Astrocyte of the hippocampus (primary cell): Measurements from ENCODE around the gene ZFPL1.
A peak's percentile ranks its signal among the peaks of the same experiment; 100 is the strongest.

Source experiments
- DNase-seq: peaks from one replicate; pipeline ENCODE4 v3.0.0; 2011; ENCODE audit warnings: low read depth, low spot score

ZFPL1 gene

DNA sequence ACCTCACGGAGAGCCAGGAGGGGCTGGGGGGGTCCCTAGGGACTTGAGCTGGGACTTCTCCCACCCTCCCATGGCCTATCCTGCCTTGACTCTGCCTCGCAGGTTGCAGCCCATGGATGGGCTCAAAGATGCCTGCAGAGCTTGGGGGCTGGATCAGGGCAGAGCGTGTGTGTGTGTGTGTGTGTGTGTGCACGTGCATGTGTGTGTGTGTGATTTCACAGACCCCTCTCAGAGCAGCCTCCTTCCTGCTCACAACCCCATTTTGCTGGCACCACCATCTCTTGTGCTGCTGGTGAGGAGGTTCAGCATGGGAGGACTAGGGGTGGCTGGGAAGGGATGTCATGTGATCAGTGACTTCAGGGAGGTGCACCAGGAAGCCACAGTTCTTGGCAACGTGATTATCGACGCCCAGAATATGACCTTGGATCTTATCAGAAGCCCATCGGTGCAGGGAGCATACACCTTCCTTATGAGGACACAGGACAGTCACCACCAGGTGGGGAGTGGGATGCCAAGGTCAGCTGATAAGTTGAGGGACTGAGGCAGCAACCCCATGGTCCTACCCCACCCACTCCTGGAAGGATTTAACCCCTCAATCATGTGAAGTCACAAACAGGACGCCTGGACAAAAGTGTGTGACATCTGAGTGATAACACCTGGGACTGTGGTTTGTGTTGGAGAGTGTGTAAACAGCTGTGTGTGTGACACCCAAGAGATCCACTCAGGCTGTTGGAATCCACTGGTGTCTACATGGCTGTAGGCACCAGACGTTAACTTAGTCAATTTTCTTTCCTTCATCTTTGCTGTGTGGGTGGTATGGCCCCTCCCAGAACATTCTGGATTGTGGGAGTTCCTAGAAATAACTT lies 23.8 kb upstream of the ZFPL1 start:
- DNase-seq = no peak

DNA sequence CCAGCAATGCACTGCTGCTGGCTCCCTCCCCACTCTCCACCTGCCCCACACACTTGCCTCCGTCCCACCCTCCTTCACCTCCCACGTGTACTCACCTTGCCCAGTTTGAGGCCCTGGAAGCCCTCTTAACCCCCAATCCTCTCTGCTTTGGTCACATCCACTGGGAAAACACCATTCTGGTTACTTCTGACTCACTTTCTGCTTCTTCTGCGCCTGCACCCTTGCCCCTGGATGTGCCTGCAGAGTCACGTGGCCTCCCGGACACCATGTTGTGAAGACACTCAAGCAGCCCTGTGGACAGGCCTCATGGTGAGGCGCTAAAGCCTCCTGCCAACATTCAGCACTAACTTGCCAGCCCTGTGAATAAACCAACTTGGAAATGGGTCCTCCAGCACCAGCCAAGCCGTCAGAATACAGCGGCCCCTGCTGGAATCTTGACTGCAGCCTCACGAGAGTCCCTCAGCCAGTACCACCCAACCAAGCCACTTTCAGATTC lies 23.1 kb upstream of the ZFPL1 start:
- DNase-seq = peak; percentile 9

DNA sequence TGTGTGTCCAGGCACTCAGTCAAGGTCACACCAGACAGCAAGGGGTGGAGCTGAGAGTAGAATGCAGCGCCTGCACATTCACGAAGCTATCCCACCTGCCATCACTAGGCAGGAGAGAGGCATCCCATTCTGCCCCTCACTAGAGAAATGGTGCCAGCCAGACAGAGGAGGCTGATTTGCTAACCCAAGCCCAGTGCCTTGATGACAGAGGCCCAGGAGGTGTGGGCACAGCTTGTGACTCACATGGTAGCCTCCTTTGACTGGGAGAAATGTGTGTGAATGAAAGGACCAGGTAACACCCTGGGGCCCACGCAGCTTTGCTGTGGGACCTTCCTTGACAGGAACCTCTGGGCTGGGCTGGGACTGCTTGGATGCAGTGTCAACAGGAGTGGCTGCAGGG lies 20.5 kb upstream of the ZFPL1 start:
- no peak for DNase-seq

DNA sequence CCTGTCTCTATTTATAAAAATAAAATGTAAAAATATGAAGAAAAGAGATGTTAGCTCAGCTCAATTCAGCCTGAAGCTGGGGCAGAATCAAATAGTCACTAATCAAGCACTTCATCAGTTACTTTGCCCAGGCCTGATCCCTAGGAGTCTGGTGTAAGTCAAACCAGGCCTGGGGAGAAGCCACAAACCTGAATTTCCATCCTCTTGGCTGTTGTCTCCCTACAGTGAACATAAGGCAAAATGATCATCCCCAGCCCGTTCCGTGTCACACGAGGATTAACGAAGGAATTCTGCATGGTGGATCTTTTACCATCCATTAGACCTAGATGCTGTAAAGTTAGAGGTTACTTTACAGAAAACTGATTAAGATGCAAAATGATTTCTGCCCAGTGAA lies 19.2 kb upstream of the ZFPL1 start:
- DNase-seq = no peak

DNA sequence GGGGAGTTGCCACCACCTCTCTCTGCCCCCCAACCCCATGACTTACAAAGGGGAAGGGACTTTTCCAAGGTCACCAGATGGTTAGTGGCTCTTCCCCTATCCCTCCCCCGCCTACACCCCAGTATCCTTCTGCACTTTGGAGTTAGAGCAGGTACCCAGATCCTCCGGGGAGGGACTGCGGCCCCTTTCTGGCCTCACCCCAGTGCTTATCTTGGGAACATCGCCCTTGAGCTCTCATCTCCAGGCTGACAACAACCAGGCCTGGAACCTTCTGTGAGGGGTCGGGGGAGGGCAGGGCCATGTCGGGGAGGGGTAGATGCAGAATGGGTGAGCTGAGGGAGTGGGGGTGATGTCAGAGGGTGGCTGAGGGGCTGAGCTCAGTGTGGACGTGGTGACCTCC lies 18.2 kb upstream of the ZFPL1 start:
- DNase-seq = no peak

DNA sequence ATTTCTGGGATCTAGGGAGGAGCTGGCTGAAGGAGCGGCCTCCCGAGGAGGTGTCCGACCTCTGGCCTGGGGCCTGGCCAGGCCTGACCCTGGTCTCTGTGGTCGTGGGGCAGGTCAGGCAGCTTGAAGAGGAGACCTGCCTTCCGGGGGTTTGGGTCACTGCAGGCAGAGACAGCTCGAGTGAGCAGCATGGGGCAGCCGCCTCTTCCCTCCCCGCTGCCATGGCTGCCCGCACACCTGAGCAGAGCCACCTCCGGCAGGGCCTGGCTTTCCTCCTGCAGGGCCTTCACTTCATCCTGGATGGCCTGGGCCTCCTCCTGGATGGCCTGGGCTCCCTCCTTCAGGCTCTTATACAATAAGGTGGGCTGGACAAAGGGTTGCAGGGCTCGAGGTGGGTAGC lies 17.7 kb upstream of the ZFPL1 start:
- no peak for DNase-seq

DNA sequence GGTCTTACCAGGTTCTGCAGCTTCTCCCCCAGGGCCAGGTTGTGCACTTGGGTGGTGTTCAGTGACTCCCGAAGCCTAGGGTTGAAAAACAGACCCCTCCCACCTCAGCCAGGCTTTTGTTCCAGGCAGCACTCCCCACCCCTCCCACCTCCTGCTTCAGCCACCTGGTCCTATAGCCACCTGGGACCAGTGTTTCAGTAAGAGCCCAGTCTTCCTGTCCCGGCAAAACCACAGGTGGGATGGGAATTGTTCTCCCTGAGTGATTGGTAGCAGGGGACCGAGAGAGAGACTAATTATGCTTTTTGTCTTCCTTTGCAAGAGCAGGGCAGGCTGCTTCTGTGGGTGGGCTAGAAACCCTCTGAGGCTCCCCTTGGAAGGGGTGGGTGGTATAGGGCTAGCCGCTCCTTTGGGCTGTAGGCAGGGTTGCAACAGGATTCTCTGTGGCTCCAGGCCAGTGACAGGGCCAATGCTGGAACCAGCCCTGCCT lies 17.2 kb upstream of the ZFPL1 start:
- DNase-seq = no peak

DNA sequence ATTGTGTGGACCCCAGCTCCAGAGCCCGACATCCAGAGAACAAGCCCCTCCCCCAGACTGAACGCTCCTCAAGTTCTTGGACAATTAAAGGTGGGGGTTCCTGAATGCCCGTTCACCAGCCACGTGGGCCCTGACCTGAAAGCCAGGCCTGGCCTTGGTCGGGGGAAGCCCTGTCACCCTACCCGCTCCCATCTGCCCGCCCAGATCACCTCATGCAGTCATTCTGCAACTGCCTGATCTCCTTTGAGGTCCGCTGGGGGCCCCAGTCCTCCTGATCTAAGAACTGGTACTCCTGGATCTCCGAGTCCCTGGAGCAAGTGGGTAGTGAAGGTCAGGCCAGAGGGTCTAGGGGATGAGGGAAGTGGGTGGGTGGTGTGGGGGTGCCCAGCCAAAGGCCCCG lies 16.6 kb upstream of the ZFPL1 start:
- no peak for DNase-seq

DNA sequence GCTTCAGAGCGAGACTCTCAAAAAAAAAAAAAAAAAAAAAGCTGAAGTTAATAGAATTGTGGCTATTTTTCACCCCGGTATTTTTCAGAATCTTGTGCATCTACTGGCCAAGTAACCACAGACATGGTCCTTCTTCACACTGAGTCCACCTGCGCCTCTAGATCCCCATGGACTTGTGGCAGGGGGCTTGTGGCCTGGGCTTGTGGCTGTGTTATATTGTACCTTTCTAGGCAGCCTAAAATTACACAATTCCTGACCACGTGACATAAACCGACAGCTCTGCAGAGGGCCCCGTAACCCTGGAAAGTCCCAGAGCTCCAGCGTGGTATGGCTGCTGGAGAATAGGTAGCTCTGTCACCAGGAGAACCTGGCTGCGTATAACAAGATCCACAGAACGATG lies 14.8 kb upstream of the ZFPL1 start:
- no peak for DNase-seq

DNA sequence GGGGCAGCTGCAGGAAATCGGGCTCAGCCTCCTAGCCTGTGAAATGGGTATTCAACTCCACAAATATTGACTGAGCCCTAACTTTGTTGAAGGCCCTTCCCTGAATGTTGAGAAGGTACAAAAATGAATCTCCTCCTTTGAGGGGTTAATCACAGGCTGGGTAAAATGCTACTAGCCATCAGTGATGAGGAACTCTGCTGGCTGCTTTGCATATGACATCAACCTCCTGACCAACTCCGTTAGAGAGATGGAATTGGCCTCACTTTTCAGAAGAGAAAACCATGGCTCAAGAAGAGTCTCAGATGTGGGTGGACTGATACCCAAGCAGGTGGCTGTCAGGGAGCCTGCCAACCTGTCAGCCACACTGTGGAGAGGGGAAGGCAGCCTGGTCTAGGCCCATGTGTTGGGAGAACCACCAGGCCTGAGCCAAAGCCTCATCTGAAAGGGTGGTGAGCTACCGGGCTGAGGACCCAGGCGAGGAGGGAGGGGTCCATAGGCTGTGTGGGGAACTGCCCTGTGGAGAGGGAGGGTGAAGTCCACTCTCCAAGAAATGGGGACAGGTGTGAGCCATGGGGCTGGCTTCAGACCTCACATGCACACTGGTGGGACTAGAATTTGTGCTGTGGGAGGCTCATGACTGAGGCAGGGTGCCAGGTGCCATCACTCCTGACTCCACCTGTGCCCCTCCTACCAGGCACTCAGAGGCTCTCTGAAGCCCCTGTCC lies 12.0 kb upstream of the ZFPL1 start:
- DNase-seq = no peak

DNA sequence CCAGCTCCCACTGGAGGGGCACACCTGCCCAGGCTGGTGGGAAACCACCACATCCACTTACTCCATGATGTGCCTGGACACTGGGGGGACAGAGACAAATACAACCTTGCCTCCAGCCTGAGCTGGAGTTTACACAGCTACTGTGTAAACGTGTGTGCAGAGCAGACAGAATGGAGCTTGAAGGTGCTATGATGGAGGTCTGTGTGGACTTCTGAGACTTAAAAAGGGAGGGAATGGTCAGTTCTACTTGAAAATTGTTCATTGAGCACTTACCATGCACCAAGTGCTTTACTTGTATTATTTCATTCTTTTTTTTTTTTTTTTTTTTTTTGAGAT lies 11.4 kb upstream of the ZFPL1 start:
- DNase-seq = no peak

DNA sequence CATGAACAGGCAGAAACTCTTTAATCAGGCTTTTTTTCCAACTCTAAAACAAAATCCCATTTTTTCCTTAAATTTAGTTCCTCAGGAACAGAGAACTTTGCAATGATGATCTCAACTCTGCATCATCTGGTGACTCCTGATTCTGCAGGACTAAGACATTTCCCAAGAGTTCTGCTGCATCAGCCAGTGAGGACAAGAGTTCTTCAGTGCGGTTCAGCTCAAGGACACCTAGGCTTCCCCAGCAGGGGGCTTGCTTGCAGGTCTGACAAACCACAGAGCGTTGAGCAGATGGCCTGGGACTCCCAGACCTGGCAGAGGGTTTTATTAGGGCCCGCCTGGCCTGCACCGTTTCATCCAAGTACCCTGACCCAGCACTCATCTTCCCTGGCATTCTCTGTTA lies 6.6 kb upstream of the ZFPL1 start:
- no peak for DNase-seq

DNA sequence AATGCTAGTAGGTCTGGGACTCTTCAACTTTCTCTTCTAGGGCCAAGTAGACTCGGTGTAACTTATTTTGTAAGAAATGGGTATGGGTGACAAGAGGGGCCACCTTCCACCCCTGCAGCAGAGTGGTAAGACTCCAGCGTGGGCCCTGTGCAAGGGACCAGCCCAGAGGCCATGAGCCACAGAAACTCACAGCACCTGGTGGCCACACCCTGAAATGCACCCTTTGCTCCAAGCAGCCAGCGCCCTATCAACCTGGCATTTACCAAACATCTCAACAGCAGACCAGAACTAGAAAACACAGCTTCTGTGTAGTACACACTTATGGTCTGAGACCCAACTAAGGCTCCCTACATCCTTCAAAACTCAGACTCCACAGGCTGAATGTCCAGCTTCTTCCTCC lies 5.9 kb upstream of the ZFPL1 start:
- DNase-seq = peak; percentile 46

DNA sequence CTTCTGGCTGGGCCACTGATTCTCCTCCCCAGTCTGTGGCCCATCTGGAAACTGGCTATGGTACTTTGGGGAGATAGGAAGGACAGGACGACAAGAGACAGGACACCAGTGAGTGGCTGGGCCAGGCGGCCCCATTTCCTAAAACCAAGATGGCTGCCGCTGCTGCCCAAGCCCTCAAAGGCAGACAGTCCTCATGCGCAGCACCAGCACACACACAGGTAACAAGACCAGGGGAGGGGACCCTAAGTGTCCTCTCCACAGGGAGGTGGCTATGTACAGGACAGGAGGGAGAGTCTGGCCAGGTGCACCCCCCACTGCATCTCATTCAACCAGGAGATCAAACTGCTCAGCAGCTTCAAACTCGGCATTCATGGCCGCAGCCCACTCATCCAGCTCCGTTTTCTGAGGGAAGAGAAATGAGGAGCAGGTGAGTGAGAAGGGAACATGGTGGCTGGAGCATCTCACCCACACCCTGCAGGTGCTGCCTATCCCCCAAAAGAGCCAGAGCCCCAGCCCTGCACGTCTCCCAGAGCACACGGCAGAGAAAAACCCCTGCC lies 5.2 kb upstream of the ZFPL1 start:
- DNase-seq = no peak

DNA sequence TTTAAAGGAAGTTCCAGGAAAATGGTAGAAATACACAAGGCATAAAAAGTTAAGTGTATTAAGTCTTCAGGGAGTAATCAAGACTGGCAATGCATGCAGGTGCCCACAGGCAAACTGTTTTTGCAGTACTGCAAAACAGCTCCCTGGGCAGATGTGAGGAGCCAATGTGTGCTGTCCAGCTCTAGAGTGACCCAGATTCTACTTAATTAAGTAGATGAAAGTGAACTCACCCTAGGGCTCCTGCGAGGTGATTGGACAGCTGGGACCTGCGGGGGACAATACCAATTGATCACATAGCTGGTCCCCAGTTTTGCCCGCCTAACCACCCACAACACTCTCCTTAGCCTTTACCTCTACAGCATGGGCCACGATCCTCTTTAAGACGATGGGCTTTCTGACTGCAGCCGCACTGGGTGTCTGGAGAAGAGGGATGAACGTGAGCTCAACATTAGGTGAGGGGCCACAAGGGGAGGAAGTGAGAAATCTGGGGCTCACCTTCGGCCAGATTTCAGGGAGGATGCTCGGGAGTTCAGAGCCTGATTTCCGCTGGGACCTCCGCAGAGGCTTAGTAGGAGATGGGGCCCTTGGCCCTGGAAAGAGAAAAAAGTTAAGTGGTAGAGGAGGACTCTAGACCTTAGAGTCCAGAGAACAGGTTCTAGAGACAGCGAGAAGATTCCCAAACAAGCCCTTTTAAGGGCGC lies 738 bp upstream of the ZFPL1 start:
- DNase-seq = no peak

DNA sequence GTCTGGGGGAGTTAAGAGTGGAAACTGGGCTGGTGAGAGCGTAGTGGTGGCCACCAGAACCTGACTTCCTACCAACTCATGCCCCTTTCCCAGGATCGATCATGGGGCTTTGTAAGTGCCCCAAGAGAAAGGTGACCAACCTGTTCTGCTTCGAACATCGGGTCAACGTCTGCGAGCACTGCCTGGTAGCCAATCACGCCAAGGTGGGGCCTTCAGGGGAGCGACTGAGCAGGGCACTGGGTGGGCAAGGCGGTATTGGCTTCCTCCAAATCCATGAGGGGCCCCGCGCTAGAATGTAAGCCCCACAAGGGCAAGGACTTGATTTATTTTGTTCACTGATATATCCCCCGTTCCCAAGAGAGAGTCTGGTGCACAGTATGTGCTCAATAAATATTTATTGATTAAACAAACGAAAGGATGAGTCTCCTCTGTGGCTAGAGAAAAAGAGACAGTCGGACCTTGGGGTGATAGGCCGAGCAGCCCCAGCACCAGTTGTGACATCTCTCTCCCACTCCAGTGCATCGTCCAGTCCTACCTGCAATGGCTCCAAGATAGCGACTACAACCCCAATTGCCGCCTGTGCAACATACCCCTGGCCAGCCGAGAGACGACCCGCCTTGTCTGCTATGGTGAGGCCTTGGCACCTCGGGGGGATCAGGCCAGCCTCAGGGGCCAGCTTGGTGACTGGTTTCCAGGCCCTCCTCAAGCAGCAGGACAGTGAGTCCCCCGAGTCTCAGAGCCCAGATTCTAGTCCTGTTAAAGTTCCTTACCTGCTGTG lies 765 bp downstream of the ZFPL1 start:
- DNase-seq = no peak

DNA sequence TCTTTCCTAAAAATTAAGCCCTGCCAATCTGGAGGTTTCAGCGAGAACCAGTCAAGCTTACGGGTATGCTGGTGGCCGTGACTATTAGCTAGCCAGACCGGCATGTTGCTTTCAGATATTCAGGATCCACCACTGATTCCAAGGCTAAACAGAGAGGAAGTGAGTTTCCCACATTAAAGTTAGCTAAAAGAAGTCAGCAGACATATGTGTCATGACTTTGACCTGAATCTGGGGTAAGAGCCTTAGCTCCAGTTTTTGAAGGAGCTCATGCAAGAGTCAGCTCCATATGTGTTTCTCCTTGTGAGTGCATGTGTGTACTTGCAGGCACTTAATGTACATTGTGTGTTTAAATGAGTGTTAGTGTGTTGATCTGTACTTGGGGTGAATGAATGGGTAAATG lies 1.4 kb downstream of the ZFPL1 start:
- no peak for DNase-seq

DNA sequence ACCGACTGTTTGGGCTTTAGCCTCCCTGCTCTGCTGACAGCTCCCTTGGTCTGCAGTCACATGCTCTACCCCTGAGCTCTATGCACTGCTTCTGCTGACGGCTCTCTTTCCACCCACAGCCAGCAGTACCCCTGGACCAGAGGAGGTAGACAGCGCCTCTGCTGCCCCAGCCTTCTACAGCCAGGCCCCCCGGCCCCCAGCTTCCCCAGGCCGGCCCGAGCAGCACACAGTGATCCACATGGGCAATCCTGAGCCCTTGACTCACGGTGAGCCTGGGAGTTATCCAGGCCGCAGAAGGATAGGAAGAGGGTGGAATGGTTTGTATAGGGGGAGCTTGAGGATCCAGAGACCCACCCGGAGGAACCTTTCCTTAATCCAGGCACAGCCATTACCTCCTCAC lies 2.8 kb downstream of the ZFPL1 start:
- DNase-seq = no peak

DNA sequence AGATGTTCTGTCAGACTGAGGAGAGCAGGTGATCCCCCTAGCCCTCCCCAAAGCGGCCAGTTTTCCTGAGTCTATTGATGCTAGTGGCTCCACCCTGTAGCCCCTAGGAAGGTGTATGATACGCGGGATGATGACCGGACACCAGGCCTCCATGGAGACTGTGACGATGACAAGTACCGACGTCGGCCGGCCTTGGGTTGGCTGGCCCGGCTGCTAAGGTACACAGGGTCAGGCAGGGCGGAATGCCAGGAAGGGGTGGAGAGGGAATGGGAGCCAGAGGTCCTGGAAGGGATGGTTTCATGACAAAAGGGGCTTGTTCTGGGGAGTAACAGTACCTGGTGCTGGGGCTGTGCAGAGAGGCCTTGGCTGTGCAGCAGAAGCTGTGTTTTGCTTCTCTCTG lies 3.2 kb downstream of the ZFPL1 start:
- no peak for DNase-seq

DNA sequence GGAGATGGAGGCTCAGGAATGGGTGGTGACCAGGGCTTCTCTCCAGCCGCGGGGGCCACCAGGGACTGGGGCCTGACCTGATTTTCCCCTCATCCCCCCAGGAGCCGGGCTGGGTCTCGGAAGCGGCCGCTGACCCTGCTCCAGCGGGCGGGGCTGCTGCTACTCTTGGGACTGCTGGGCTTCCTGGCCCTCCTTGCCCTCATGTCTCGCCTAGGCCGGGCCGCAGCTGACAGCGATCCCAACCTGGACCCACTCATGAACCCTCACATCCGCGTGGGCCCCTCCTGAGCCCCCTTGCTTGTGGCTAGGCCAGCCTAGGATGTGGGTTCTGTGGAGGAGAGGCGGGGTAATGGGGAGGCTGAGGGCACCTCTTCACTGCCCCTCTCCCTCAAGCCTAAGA lies 3.8 kb downstream of the ZFPL1 start:
- no peak for DNase-seq

DNA sequence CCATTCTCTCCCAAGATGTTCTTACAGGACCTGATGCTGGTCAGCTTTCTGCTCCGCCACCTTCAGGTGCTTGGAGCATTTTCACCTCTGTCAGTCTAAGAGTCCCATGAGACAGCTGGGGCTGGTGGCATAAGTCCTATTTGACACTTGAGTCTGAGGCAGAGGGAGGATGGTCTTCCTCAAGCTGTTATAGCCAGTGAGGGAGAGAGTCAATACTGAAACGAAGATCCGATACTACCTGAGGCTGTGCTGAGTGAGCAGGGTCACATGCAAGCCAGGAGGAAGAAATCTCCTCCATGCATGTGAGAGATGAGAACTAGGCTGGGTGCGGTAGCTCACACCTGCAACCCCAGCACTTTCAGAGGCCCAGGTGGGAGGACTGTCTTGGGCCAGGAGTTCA lies 5.6 kb downstream of the ZFPL1 start:
- DNase-seq = no peak
